Measurements from ENCODE around the gene UBE2D1.

DNA sequence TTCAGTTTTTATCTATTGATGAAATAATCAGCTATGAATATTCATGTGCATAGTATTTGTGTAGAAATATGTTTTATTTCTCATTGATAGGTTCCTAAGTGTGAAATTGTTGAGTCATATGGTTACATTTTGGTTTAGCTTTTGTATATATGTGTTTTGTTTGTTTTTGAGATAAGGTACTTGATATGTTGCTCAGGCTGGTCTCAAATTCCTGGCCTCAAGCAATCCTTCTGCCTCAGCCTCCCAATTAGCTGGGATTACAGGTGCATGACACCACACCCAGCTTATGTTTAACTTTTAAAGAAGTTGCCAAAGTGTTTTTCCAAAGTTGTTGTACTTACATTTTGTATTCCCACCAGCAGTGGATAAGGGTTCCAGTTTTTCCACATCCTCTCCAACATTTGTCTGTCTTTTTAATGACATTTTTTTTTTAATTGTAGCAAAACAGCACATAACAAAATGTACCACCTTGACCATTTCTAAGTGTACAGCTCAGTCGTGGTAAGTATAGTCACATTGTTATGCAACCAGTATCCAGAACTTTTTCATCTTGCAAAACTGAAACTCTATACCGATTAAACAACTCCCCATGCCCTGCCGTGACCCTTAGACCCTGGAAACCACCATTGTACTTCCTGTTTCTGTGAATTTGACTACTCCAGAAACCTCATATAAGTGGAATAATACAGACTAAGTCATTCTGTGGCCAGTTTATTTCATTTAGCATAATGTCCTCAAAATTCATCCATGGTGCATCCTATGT lies 12.6 kb upstream of the UBE2D1 start:
- no peak for TF ChIP-seq TAF1 (IDR thresholded peaks at IDR 0.05; ENCODE audit: low read depth)
- TF ChIP-seq EGR1 (IDR thresholded peaks at IDR 0.05): no peak
- TF ChIP-seq YY1 (IDR thresholded peaks at IDR 0.05; ENCODE audit: low read depth): no peak
- TF ChIP-seq EP300 (IDR thresholded peaks at IDR 0.05; ENCODE audit: borderline replicate concordance): no peak
- no peak for TF ChIP-seq RAD21 (IDR thresholded peaks at IDR 0.05; ENCODE audit: low read depth)
- no peak for TF ChIP-seq CEBPB (IDR thresholded peaks at IDR 0.05)
- TF ChIP-seq, protein P1, sequence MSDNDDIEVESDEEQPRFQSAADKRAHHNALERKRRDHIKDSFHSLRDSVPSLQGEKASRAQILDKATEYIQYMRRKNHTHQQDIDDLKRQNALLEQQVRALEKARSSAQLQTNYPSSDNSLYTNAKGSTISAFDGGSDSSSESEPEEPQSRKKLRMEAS (IDR thresholded peaks at IDR 0.05): no peak
- TF ChIP-seq FOXM1 (IDR thresholded peaks at IDR 0.05; ENCODE audit: borderline replicate concordance, low read depth): no peak
- no peak for TF ChIP-seq NFIC (IDR thresholded peaks at IDR 0.05)
- TF ChIP-seq REST (IDR thresholded peaks at IDR 0.05; ENCODE audit: low read depth): no peak
- TF ChIP-seq ZBTB7A (IDR thresholded peaks at IDR 0.05; ENCODE audit: low read depth): no peak
- TF ChIP-seq TCF12 (IDR thresholded peaks at IDR 0.05; ENCODE audit: low read depth): no peak
